Thoracic aorta (tissue), 2 donors: ENCODE data around the gene TREH. TPM values are rescaled to one million over a fixed set of nuclear protein-coding genes. Genes with fewer than 3 reads are reported as not detected.

Source experiments
- ATAC-seq: fragments of 150-250 bp; one replicate; pipeline ENCODE4 v1.8.0; 2017; ENCODE audit warnings: low read depth; ENCODE audit not compliant: insufficient number of reproducible peaks, low FRiP score
- DNase-seq: peaks from one replicate; pipeline ENCODE4 v3.0.0-alpha.2; 2020; ENCODE audit warnings: low spot score
- H3K27ac ChIP-seq, 2 donors: fragments of 200-600 bp; sonication (generic); 1 replicate in 1 of 2; 2 replicates in 1 of 2; pipeline ENCODE4 v1.5.1; 2016; ENCODE audit warnings: mild to moderate bottlenecking in 2 of 2, moderate library complexity in 2 of 2
- H3K27me3 ChIP-seq: fragments of 200-600 bp; sonication (generic); replicated peaks from 2 replicates; pipeline ENCODE4 v1.6.0; 2016; ENCODE audit warnings: mild to moderate bottlenecking; ENCODE audit not compliant: insufficient read depth
- H3K36me3 ChIP-seq: fragments of 200-600 bp; sonication (generic); one replicate; pipeline ENCODE4 v1.5.1; 2016
- H3K4me1 ChIP-seq, 2 donors: fragments of 200-600 bp; sonication (generic); 1 replicate in 1 of 2; 2 replicates in 1 of 2; pipeline versions ENCODE4 v1.5.1 to v1.6.0; 2016; ENCODE audit warnings: low read depth in 2 of 2, mild to moderate bottlenecking in 1 of 2; ENCODE audit not compliant: control insufficient read depth in 1 of 2
- H3K4me3 ChIP-seq: fragments of 200-600 bp; sonication (generic); 2 replicates; pipeline ENCODE4 v1.5.1; 2016; ENCODE audit warnings: mild to moderate bottlenecking
- H3K9me3 ChIP-seq: fragments of 200-600 bp; sonication (generic); 2 replicates; pipeline ENCODE4 v1.5.1; 2016
- total RNA-seq, 2 donors: library from RNA; depleted of rRNA; stranded (reverse); fragments of >200 nt; gene quantifications; one replicate each; pipeline versions ENCODE4 v1.1.0 to v1.2.3, GENCODE V29; 2016
- TF ChIP-seq, protein P1 (sequence below): fragments of 200-600 bp; sonication (generic); IDR thresholded peaks from one replicate; pipeline ENCODE4 v1.5.1; 2019; ENCODE audit warnings: antibody characterized with exemption

TREH gene
- total RNA-seq, 2 donors from 2014 or later = not detected

DNA sequence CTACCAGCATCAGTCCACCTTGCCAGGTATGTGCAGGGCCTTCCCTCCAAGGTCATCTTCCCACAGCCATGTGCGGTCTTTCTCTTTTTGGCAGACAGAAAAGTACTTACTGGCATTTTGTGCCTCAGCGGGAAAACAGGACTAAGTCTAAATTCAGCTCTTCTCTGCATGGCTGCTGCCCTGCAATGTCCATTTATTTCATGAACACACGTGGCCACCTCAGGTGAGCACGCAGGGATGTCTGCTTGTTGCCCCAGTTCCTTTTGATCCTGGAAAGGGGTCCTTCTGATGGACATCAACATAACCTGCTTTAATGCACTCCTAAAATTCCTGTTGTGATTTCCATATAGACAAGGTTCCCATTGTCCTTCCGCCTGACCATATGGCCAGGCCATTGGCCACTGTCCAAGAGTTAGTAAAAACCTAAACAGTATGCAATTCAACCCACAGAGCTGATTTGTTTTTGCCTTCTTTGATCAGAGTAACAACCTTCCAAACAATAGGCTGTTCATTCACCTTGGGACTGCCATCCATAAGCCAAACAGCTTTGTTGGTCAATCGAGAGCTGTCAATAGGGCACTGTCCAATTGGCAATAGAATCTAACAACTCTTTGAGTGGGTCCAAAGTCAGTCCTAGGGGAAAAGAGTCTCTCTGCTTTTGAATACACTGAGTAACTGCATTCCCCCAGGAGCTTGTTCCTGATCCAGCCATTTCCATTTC is 5.9 kb downstream of the TREH start:
- Histone ChIP-seq H3K4me1 (no peaks in the 10 kb centered on the region), H3K27me3 (no peaks in the 10 kb centered on the region), H3K4me3 (no peak overlapping the region), H3K36me3 (no peaks in the 10 kb centered on the region), H3K27ac (no peak overlapping the region), H3K9me3 (no peaks in the 10 kb centered on the region)
- ATAC-seq (no peak), DNase-seq (no peak)
- TF ChIP-seq, protein P1, sequence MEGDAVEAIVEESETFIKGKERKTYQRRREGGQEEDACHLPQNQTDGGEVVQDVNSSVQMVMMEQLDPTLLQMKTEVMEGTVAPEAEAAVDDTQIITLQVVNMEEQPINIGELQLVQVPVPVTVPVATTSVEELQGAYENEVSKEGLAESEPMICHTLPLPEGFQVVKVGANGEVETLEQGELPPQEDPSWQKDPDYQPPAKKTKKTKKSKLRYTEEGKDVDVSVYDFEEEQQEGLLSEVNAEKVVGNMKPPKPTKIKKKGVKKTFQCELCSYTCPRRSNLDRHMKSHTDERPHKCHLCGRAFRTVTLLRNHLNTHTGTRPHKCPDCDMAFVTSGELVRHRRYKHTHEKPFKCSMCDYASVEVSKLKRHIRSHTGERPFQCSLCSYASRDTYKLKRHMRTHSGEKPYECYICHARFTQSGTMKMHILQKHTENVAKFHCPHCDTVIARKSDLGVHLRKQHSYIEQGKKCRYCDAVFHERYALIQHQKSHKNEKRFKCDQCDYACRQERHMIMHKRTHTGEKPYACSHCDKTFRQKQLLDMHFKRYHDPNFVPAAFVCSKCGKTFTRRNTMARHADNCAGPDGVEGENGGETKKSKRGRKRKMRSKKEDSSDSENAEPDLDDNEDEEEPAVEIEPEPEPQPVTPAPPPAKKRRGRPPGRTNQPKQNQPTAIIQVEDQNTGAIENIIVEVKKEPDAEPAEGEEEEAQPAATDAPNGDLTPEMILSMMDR = no peak

DNA sequence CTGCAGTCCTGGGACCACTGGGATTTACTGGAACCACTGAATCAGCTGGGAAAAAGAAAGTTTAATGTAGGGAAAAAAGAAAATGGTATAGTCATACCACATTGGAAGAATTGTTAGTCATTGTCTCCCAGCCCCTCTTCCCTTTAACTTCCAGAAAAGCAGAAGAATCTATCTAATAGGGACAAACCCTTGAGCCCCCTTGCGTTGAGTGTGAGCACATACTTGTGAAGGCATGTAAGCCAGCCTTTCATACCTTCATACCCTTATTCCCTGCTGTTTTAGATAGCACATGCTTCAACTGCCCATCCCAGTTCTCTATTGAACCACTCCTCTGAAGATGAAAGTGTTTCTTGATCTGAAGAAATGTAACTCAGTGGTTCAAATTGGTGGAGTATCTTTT is 6.6 kb downstream of the TREH start:
- no peak overlapping the region for H3K27ac ChIP-seq
- no peaks in the 10 kb centered on the region for H3K9me3 ChIP-seq
- H3K27me3 ChIP-seq = no peaks in the 10 kb centered on the region
- H3K36me3 ChIP-seq = no peaks in the 10 kb centered on the region
- DNase-seq (no peak), ATAC-seq (no peak)
- no peaks in the 10 kb centered on the region for H3K4me1 ChIP-seq
- H3K4me3 ChIP-seq = no peak overlapping the region
- TF ChIP-seq, protein P1 = no peak

DNA sequence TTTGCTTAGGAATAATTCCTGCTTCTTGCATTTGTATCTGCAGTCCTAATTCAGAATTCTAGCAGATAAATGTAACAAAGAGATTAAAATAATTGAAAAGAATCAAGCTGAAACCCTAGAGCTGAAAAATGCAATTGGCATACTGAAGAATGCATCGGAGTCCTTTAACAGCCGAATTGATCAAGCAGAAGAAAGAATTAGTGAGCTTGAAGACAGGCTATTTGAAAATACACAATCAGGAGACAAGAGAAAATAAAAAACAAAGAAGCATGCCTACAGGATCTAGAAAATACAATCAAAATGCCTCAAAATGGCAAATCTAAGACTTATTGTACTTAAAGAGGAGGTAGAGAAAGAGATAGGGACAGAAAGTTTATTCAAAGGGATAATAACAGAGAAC is 8.2 kb downstream of the TREH start:
- H3K9me3 ChIP-seq = no peaks in the 10 kb centered on the region
- DNase-seq (no peak), ATAC-seq (no peak)
- no peak overlapping the region for H3K27ac ChIP-seq
- H3K27me3 ChIP-seq = no peaks in the 10 kb centered on the region
- TF ChIP-seq, protein P1 = no peak
- H3K36me3 ChIP-seq = no peaks in the 10 kb centered on the region
- H3K4me3 ChIP-seq = no peak overlapping the region
- no peaks in the 10 kb centered on the region for H3K4me1 ChIP-seq

DNA sequence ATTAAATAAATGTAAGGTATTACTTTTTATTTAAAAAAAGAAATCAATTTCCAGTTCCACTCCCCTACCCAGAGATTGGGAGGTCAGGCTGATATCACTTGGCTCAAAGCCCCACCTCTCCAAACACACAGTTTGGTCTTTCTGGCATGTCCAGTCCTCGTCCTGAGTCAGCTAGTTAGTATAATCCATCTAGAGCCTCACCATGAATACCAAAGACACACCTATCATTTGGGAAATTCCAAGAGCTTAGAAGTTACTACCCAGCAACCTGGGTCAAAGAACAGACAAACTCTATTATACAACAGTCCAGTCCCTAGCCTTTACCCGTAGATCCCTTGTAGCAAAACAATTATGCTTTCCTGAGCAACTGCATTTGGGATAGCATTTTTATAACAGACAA is 9.4 kb downstream of the TREH start:
- DNase-seq (no peak), ATAC-seq (no peak)
- H3K27ac ChIP-seq = no peak overlapping the region
- no peaks in the 10 kb centered on the region for H3K36me3 ChIP-seq
- H3K27me3 ChIP-seq = no peaks in the 10 kb centered on the region
- no peak overlapping the region for H3K4me3 ChIP-seq
- H3K4me1 ChIP-seq = no peaks in the 10 kb centered on the region
- TF ChIP-seq, protein P1 = no peak
- no peaks in the 10 kb centered on the region for H3K9me3 ChIP-seq

DNA sequence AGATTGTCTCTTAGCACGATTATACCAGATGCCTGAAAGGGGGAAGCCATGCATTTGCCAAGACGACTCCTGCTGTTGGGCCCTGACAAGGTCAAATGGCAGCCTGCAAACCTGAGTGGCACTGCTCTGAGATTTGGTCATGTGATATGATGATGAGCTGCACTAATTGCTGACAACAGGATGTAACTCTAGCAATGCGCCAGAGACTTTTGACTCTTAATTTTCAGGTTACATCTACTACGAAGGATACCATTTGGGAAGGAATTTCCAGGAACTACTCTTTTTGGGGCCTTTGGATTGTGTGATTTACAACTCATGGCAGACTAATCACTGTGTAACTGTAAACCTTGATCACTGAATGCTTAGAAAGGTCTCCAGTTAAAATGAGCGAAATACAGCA is 13.1 kb downstream of the TREH start:
- Histone ChIP-seq H3K27ac (no peak overlapping the region), H3K27me3 (no peaks in the 10 kb centered on the region), H3K36me3 (no peaks in the 10 kb centered on the region), H3K4me1 (no peaks in the 10 kb centered on the region), H3K9me3 (no peaks in the 10 kb centered on the region), H3K4me3 (no peak overlapping the region)
- DNase-seq = no peak
- no peak for ATAC-seq
- TF ChIP-seq, protein P1 = no peak
